Astrocyte (in vitro differentiated cells and primary cell): Measurements from ENCODE around the gene TMEM74B.

ENCODE experiments used
- CTCF ChIP-seq: IDR thresholded peaks from 2 replicates; pipeline ENCODE4 v1.5.1; 2011; ENCODE audit warnings: low read depth, mild to moderate bottlenecking, inconsistent platforms, low read length, moderate library complexity; ENCODE audit not compliant: insufficient read depth
- EZH2 ChIP-seq: IDR thresholded peaks from 2 replicates; pipeline ENCODE4 v1.6.1; 2012; ENCODE audit warnings: mild to moderate bottlenecking, low read length, inconsistent platforms; ENCODE audit not compliant: insufficient read depth

- TF ChIP-seq CTCF (no peak), EZH2 (no peak)
Measured at GRCh38 chr20:1178623-1179022, 6.2 kb downstream of the TMEM74B start.
